GM19438 (cell line): Measurements from ENCODE around the gene GABBR2.
"Not testable (repeated sequence)": the region's sequence is repeated elsewhere in the genome, so short reads cannot be mapped to it uniquely, and the experiment has no call there.

Experiments used
- ATAC-seq: cut with Tn5 transposase; IDR thresholded peaks from one replicate; pipeline ENCODE4 v1.9.1; 2021; ENCODE audit warnings: low read depth; ENCODE audit not compliant: unreplicated experiment

GABBR2 gene

GRCh38 chr9:98688710-98689495, 19.8 kb downstream of the GABBR2 start:
- no peak for ATAC-seq

GRCh38 chr9:98687911-98688310, 20.8 kb downstream of the GABBR2 start:
- no peak for ATAC-seq

- no peak for ATAC-seq
Observed at GRCh38 chr9:98686961-98687855, 21.5 kb downstream of the GABBR2 start.

- not testable (repeated sequence) for ATAC-seq
Observed at GRCh38 chr9:98684816-98685215, 23.9 kb downstream of the GABBR2 start.

GRCh38 chr9:98678244-98678842, 30.4 kb downstream of the GABBR2 start:
- ATAC-seq = no peak

GRCh38 chr9:98673681-98674080, 35.1 kb downstream of the GABBR2 start:
- ATAC-seq = no peak

GRCh38 chr9:98667005-98667640, 41.6 kb downstream of the GABBR2 start:
- no peak for ATAC-seq

- no peak for ATAC-seq
Observed at GRCh38 chr9:98665501-98665900, 43.2 kb downstream of the GABBR2 start.

GRCh38 chr9:98660541-98660940, 48.2 kb downstream of the GABBR2 start:
- ATAC-seq = no peak

- ATAC-seq = no peak
Observed at GRCh38 chr9:98658951-98659351, 49.8 kb downstream of the GABBR2 start.

- no peak for ATAC-seq
Observed at GRCh38 chr9:98657897-98658296, 50.8 kb downstream of the GABBR2 start.

- no peak for ATAC-seq
Observed at GRCh38 chr9:98656511-98656910, 52.2 kb downstream of the GABBR2 start.

GRCh38 chr9:98655428-98655827, 53.3 kb downstream of the GABBR2 start:
- ATAC-seq = not testable (repeated sequence)

GRCh38 chr9:98654247-98654646, 54.5 kb downstream of the GABBR2 start:
- no peak for ATAC-seq

- ATAC-seq = no peak
Observed at GRCh38 chr9:98652741-98653140, 56.0 kb downstream of the GABBR2 start.

- ATAC-seq = no peak
Observed at GRCh38 chr9:98652302-98652701, 56.4 kb downstream of the GABBR2 start.

- ATAC-seq = no peak
Observed at GRCh38 chr9:98647236-98647635, 61.5 kb downstream of the GABBR2 start.

- ATAC-seq = no peak
Observed at GRCh38 chr9:98644011-98644410, 64.7 kb downstream of the GABBR2 start.

GRCh38 chr9:98642661-98643312, 65.9 kb downstream of the GABBR2 start:
- no peak for ATAC-seq

GRCh38 chr9:98641695-98642094, 67.0 kb downstream of the GABBR2 start:
- ATAC-seq = no peak
